Measurements from ENCODE around the gene GRM1.

DNA sequence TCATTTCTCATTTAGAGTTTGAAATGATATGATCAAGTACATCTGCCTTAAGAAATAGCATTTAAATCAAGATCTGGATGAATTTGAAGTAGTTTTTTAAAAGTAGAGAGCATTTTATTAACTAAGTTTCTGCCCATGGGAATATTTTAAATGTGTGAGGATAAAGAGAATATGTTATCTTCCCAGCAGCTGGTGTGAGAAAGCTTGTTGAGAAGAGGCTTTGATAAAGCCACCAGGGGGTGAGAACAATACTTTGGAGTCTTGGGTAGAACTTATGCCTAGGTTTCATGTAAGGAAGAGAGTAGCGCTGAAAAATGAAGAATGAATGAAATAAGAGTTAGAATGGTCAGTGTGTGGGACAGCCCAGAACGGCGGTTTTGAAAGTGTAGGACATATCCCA lies 190.2 kb downstream of the GRM1 start:
- TF ChIP-seq, protein P1, sequence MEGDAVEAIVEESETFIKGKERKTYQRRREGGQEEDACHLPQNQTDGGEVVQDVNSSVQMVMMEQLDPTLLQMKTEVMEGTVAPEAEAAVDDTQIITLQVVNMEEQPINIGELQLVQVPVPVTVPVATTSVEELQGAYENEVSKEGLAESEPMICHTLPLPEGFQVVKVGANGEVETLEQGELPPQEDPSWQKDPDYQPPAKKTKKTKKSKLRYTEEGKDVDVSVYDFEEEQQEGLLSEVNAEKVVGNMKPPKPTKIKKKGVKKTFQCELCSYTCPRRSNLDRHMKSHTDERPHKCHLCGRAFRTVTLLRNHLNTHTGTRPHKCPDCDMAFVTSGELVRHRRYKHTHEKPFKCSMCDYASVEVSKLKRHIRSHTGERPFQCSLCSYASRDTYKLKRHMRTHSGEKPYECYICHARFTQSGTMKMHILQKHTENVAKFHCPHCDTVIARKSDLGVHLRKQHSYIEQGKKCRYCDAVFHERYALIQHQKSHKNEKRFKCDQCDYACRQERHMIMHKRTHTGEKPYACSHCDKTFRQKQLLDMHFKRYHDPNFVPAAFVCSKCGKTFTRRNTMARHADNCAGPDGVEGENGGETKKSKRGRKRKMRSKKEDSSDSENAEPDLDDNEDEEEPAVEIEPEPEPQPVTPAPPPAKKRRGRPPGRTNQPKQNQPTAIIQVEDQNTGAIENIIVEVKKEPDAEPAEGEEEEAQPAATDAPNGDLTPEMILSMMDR (IDR thresholded peaks at IDR 0.05): no peak
- no peak for TF ChIP-seq POLR2AphosphoS5 (IDR thresholded peaks at IDR 0.05)

All from stomach (tissue), 4 donors.